Stimulated activated CD4-positive, alpha-beta T cell treated with anti-CD3 and anti-CD28 coated beads, Interleukin-12 subunit alpha, Interleukin-12 subunit beta, amount 100 ng/mL, for 24 hours (primary cell): ENCODE data around the gene SET.
"Not testable (repeated sequence)": the region's sequence is repeated elsewhere in the genome, so short reads cannot be mapped to it uniquely, and the experiment has no call there.

Experiments used
- DNase-seq, 2 experiments: peaks; one replicate each; pipeline ENCODE4 v3.0.0-alpha.2; 2020; ENCODE audit warnings: low read depth in 2 of 2

Gene SET

DNA sequence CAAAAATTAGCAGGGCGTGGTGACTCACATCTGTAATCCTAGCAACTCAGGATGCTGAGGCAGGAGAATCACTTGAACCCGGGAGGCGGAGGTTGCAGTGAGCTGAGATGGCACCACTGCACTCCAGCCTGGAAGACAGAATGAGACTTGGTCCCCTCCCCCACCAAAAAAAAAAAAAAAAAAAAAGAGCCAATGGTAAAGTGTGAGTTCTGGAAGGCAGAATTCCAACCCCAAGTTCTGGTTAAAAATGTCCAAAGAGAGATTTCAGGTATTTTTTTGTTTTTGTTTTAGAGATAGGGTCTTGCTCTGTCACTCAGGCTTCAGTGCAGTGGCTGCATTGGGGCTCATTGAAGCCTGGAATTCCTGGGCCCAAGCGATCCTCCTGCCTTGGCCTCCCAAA, 1.6 kb upstream of the SET start:
- no peak for DNase-seq

DNA sequence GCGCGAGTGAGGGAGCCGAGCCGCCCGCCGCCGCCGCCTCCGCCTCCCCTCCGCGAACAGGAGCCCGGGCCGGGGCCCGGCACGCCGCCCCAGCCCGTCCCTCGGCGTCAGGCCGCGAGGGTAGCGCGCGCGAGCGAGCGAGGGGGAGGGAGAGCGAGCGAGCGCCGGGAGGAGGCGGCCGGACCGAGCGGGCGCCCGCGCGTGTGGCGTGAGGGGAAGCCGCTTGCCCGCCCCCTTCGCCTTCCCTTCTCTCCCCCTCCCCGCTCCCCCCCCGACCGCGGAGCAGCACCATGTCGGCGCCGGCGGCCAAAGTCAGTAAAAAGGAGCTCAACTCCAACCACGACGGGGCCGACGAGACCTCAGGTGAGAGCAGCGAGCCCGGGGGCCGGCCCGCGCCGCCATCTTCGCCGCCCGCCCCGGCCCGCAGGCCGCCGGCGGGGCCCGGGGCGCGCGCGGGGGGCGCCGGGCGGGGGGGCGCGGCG, 312 bp downstream of the SET start:
- peak in 1 of 2 experiments; percentile 29 for DNase-seq

DNA sequence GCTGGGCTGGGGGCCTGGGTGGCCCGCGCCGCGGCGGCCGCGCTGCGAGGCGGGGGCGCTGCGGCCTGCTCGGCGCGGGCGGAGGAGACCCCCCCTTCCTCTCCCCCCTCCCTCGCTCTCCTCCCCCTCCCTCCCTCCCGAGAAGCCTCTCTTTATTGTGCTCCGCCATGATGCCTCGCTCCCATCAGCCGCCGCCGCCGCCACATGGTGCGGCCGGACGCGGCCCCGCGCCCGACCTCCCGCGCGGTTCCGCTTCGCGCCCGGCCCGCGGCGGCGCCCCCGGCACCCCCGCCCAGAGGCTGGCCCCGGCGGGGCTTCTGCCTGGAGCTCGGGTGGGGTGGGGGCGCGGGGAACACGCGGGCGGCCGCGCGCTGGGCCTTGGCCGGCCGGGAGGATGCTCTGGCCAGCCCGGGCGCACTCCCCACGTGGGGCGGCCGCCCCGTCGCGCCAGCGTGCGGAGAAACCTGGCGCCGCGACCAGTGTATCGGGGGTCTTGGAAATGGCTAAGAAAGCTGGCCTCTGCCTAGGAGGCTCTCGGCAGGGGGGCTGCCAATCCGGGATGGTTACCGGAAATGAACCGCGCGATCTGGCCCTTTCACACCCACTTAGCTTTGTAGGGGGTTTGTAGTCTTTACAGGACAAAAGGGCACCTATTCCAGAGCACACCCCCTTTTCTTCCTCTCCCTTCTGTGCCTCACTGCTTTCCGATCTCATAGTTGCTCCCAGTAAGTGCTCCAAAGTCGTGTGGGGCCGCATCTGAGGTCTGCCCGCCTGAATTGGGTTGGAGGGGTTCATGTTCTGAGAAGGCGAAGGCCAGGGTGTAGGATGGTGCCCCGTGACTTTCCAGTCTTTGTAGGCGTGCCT, 1.0 kb downstream of the SET start:
- DNase-seq, result no peak

DNA sequence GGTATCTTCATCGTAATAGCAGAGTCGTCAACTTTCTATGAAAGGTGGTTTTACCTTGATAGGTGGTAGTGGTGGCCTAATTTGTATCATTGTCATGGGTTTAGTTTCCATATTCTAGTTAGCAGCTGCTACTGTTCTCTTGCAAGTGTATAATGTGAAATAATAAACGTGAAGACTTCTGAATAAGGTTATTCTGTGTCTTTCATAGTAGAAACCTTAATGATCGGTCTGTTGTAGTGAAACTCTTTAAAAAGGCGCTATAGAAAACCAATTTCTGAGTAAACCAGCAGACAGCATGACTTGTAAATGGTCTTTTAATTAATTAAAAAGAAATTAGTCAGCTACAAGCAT, 1.6 kb downstream of the SET start:
- DNase-seq, result no peak

DNA sequence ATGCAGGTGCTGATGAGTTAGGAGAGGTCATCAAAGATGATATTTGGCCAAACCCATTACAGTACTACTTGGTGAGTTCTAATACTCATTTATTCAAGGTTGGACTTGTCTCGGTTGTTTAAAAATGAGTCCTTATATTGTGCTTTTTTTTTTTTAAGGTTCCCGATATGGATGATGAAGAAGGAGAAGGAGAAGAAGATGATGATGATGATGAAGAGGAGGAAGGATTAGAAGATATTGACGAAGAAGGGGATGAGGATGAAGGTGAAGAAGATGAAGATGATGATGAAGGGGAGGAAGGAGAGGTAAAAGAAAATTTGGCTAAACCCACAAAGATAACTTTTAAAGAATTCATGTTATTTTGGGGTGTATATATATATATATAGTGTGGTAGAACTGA, 4.7 kb downstream of the SET start:
- not testable (repeated sequence) for DNase-seq

DNA sequence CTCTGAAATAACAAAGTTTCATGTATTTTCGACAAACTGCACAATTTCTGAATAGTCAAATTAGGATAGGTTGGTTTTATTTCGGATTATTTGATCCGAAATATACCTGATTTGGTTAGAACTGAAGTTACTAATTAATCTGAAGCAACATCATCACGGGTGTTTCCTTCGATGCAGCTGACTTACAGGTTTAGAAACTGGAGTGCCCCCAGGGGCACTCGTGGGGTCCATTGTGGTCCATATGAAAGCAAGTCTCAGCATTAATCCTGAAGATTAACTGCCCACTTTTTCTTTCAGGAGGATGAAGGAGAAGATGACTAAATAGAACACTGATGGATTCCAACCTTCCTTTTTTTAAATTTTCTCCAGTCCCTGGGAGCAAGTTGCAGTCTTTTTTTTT, 5.3 kb downstream of the SET start:
- DNase-seq, result no peak

DNA sequence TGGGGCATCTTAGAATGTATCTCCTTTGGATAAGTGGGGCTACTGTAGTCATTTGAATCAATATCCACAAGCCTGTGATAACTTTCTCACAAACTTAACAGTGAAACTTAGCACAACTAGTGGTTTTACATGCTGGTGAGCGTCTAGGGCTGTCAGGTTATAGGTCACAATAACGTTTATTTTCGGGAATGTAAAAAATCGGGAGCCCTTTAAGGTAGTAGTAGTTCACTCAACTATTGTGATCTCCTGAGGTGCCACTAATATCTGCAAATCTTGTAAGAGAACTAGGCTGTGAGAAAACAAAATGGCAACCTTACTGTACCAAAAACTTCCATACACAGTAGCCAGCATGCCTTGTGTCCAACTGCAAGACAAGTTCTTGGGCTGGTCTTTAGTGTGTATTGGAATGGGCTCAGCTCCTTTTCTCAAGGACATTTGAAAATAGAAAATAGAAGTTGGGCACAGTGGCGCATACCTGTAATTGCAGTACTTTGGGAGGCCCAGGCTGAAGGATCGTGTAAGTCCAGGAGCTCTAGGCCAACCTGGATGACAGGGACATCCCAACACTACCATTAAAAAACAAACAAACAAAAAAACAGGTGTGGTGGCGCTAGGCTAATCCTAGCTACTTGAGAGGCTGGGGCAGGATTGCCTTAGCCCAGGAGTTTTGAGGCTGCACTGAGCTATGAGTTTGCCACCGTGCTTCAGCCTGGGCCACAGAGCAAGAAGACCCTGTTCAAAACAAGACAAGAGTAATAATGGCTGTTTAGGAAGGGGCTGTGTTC, 8.1 kb downstream of the SET start:
- DNase-seq, result no peak

DNA sequence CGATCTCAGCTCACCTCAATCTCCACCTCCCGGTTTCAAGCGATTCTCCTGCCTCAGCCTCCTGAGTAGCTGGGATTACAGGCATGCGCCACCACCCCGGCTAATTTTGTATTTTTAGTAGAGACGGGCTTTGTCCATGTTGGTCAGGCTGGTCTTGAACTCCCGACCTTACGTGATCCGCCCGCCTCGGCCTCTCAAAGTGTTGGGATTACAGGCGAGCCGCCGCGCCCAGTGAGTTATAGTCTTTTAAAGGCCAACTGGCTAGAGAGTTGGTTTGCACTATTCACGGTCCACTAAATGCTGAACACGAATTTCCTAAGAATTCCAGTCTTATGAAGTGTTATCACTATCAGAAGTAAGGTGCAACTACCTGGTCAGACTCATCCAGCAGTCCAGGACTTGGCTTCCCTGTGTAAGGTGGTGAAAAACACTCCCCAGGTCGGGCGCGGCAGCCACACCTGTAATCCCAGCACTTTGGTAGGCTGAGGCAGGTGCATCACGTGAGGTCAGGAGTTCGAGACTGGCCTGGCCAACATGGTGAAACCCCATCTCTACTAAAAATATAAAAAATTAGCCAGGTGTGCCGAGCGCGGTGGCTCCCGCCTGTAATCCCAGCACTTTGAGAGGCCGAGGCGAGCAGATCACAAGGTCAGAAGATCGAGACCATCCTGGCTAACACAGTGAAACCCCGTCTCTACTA, 10.2 kb downstream of the SET start:
- not testable (repeated sequence) for DNase-seq

DNA sequence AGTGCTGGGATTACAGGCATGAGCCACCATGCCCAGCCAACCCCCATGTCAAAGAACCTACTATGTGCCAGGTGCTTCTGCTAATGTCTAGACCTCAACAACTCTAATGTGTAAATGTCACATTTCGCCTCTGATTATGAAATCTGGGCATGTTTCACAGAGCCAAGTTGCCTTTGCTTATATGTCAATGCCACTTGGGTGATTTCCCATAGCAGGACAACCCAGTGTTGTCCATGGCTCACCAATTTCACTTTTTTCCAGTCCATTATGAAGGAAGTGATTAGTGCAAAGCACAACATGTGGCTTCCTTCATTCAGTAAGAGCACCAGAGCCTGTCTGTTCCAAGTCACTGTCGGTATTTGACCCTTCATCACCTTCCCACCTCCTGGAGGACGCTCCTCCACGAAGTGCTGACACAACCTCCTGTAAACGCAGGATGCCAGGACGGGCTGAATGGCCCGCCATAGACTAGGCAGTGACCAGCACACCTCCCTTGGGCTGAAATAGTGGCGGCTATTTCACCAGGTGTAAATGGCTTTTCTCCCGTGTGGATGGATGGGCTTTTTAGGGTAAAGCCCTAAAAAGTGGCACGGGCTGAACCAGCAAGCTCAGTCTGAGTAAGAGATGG, 12.3 kb downstream of the SET start:
- DNase-seq, result no peak

DNA sequence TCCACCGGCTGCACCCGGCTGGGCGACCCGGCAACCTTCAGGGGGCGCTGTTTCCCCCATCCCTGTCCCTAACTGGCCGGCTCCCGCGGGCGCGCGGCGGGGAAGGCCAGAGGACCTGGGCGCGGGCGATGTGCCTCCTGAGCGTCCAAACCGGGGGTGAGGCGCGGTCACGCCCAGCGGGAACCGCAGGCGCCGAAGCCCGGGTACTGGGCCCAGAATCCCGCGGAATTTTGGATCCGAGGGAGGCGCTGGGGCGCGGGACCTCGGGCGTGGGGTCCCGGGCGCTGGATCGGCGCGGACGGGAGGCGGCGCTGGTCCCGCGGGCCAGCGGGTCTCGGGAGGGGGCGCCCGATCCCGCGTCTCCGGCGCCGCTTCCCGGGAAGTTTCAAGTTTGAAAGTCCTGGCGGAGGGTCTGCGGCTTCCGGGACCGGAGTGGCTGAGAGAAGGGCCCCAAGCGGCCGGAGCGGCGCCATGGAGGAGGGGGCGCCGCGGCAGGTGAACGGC, 13.5 kb downstream of the SET start, which contains the start of gene PKN3:
PKN3 (plus strand) TSS at position 59 of the 504 bp plus-strand sequence; CDS start at position 472, 413 bp downstream.
- DNase-seq, result peak; percentile 71 to 91

DNA sequence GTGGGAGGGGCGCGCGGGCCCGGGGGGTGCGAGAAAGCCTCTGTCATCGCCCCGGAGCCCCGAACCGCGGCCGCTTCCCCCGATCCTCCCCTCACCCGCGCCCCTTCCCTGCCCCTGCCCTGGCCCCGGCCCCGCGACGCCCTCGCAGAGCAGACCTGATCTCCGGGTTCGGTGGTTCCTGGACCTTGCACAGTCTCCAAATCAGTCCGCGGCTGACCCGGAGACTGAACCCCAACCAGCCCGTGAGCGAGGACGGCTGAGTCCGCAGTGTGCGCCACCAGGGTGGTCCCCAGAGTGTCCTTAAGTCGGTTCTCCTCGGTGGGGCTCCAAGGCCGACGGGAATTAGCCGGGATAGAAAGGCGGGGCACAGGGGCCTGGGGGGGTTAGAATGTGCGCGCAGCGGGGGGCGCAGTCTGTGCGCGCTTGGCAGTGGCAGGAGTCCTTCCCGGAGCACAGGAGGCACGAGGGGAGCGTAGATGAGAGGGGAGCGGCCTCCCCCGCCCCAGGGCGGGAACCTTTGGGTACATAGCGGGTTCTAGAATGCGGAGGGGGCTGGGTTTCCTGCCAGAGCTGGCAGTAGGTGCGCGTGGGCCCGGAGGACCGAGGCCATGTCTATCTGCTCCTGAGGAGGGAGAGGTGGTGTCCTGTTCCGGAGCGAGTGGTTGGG, 14.1 kb downstream of the SET start:
- DNase-seq, result no peak

DNA sequence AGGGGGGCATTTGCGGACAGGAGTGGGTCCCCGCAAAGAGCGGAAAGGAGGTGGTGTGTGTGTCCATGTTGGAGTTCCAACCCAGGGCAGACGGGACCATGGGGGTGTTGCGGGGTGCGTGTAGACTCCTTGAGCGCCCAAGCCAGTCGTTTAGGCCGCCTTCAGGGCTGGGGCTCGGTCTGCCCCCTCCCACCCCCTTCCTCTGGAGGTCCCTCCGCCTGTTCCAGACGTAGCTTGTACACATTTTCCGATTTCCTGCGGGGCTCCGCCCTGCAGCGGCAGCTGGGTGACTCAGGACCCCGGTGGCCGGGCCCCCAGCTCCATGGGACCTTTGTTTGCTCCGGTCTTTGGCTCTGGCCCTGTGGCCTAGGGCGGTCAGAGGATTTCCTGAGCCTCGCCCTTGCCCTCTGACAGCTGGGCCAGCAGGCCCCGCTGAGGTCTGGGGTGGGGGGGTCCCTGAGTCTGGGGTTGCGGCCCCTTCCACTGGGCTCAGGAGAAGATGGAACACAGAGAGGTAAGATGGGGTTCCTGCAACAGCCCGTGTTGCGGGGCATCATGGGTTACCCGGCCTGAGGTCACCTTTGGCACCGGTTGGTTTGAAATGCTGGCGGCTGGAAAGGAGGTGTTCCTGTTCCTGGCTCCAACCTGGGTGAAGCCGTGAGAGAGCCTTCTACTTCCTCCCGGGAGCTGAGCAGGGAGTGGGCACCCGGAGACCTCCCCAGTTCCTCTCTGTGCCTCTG, 14.8 kb downstream of the SET start:
- no peak for DNase-seq

DNA sequence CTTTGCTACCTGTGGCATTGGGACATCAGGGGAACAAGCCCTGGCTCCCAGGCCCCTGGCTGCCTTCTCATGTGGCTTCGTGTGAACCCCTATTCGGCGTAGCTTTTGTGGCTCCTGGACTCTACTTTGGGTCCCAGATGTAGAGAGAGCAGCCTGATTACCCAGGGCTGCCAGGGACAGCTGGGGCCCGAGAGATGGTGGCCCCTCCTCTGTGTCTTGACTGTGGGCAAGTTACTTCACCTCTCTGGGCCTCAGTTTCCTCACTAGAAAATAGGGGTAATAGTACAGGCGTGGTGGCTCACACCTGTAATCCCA, 15.3 kb downstream of the SET start:
- no peak for DNase-seq

DNA sequence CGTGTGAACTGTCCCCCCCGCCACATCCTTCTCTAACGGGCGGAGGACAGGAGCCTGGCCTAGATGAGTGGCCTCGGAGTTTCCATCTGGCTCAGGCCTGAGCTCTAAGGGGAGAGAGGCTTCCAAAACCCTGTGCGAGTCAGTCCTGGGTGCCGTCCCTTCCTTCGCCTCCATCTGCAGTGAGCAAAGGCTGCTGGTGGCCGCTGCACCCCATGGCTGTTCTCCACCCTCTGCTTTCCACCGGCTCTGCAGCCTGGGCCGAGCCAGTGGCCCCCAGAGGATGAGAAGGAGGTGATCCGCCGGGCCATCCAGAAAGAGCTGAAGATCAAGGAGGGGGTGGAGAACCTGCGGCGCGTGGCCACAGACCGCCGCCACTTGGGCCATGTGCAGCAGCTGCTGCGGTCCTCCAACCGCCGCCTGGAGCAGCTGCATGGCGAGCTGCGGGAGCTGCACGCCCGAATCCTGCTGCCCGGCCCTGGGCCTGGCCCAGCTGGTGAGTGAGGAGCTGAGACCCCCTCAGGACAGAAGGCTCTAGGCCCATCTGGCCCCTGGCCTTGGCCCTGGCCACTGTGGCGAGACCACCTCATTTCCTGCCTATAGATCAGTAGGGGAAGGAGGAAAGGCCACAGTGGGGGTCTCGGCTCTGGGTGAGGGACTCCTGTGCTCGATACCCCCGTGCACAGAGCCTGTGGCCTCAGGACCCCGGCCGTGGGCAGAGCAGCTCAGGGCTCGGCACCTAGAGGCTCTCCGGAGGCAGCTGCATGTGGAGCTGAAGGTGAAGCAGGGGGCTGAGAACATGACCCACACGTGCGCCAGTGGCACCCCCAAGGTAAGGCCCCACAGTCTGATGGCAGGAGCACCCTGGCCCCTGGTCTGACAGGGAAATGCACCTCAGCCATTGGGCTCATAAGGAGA, 16.3 kb downstream of the SET start:
- DNase-seq, result no peak

DNA sequence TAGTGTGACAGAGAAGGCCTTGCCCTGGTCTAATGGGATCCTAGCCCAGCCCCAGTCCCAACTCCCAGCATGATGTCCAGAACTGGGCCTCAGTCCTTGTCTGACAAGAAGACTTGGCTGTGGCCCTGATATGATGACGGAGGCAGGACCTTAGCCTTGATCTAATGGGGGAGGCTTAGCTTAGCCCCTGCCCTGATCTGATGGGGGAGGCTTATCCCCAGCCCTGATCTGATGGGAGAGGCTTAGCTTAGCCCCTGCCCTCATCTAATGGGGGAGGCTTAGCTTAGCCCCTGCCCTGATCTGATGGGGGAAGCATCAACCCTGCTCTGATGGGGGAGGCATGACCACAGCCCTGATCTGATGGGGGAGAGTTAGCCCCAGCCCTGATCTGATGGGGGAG, 17.0 kb downstream of the SET start:
- no peak for DNase-seq

DNA sequence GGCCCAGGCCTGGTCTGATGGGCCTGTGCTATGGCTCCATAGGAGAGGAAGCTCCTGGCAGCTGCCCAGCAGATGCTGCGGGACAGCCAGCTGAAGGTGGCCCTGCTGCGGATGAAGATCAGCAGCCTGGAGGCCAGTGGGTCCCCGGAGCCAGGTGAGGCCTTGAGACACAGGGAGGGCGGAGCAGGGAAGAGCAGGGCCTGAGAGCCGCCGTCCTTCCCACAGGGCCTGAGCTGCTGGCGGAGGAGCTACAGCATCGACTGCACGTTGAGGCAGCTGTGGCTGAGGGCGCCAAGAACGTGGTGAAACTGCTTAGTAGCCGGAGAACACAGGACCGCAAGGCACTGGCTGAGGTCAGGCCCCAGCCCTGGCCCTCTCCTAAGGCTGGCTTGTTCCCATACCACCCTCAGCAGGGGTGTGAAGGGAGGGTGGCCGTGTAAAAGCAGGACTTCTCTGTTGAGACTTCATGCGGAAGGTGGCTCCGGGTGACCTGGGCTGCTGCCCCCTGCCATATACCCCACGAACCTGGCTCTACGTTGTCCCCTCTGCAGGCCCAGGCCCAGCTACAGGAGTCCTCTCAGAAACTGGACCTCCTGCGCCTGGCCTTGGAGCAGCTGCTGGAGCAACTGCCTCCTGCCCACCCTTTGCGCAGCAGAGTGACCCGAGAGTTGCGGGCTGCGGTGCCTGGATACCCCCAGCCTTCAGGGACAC, 17.8 kb downstream of the SET start:
- DNase-seq, result no peak

DNA sequence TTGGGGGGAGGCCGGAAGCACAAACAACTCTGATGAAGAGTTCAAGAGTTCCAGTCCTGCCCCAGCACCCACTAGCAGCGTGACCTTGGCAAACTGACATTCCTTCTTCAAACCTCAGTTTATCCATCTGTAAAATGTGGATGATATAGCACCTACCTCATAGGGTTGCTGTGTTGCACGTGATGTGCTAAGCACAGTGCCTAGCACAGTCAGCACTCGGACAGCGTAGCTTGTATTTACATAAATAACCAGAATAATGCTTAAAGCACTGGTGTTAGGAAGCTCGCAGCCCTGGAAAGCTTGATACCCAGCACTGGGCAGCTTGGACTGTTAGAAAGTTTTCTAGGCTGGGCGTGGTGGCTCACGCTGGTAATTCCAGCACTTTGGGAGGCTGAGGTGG, 18.4 kb downstream of the SET start:
- no peak for DNase-seq

DNA sequence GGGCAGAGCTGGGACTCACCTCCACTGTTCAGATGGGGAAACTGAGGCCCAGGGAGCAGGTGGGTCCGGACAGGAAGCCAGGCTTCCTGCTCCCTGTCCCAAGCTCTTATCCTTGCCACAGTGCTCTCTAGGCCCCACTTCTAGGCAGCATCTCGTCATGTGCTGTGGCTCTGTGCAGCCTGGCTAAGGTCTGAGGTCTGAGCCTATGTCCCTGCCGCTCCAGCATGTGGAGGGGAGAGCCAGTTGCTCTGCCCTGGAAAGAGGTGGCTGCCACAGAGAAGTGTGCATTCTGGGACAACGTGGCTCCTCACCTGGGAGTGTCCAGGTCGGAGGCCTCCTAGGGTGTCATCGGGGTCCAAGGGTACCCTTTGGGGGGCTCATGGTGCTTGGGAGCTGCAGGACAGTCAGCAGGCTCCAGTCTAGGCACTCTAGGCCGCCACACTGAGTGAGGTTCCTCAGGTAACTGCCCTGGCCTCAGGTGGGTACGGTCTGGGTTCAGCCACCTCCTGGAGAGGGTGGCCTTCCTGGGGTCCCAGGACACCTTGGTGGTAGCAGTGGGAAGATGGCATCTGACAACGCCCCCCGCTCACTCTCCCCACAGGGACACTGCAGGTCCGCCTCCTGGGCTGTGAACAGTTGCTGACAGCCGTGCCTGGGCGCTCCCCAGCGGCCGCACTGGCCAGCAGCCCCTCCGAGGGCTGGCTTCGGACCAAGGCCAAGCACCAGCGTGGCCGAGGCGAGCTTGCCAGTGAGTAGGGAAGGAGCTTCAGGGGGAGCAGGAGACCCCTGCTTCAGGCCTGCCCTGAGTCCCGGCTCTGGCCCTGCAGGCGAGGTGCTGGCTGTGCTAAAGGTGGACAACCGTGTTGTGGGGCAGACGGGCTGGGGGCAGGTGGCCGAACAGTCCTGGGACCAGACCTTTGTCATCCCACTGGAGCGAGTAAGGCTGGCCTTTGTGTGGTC, 23.7 kb downstream of the SET start:
- no peak for DNase-seq
